ENCODE data around the gene RRP7A.
"Not testable (repeated sequence)": the region's sequence is repeated elsewhere in the genome, so short reads cannot be mapped to it uniquely, and the experiment has no call there.

The RRP7A gene

DNA sequence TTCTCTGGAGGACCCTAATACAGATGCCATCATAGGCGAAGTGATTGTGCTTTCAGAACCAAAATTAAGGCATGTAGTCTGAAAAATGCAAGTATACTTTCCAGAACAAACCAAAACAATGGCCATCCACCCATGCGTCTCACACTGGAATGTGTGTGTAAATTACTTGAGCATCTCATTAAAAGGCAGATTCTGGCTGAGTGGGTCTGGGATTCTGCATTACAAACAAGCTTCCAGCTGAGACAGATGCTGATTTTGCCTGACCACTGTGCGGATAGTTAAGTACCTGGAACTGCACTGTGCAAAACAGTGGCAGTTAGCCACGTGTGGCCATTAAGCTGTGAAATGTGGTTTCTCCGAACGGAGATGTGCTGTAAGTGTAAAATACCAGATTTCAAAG, 26.2 kb downstream of the RRP7A start:
- Mint-ChIP-seq H3K36me3 (no peaks in the 10 kb centered on the region), H3K9me3 (no peaks in the 10 kb centered on the region), H3K4me1 (peaks cover 4% of the 10 kb centered on the region), H3K27ac (no peak overlapping the region), H3K4me3 (no peak overlapping the region)
- DNase-seq (ENCODE audit: low spot score in 2 of 2) (no peak), ATAC-seq (no peak)

GRCh38 chr22:42492323-42492690, 27.3 kb downstream of the RRP7A start:
- DNase-seq (ENCODE audit: low spot score in 2 of 2), result no peak
- Mint-ChIP-seq H3K9me3 (no peaks in the 10 kb centered on the region), H3K4me3 (no peak overlapping the region), H3K4me1 (no peaks in the 10 kb centered on the region), H3K36me3 (no peaks in the 10 kb centered on the region), H3K27ac (no peak overlapping the region)
- no peak for ATAC-seq

DNA sequence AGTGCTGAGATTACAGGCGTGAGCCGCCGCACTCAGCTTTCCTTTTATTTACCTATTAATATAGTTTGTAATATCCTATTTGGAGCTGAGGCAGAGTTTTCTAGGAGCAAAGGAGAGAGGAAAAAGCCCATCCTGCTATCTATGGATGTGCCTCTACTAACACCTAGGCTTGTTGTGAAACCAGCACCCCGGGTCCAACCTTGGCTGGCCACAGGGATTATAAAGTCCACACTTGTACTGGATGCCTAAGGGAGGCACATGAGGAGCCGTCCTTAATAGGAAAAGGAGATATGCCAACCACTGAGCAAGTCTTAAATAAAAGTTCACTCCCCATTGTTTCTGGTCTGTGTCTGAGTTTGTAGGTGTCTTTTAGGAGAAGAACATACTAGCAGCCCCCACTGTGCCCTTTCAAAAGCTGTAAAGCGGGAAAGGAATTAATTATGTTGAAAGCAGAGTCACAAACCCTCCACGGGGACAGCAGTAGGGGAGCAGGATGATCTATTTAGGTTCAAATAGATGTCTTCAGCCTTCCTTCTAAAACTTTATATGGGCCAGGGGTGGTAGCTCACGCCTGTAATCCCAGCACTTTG, 29.3 kb downstream of the RRP7A start:
- no peaks in the 10 kb centered on the region for H3K36me3 Mint-ChIP-seq
- H3K4me1 Mint-ChIP-seq, result no peaks in the 10 kb centered on the region
- H3K4me3 Mint-ChIP-seq, result no peak overlapping the region
- ATAC-seq (no peak), DNase-seq (ENCODE audit: low spot score in 2 of 2) (no peak)
- no peaks in the 10 kb centered on the region for H3K9me3 Mint-ChIP-seq
- no peak overlapping the region for H3K27ac Mint-ChIP-seq

GRCh38 chr22:42489000-42489399, 30.6 kb downstream of the RRP7A start:
- H3K9me3 Mint-ChIP-seq, result no peaks in the 10 kb centered on the region
- H3K27ac Mint-ChIP-seq, result no peak overlapping the region
- no peak for ATAC-seq
- H3K4me1 Mint-ChIP-seq, result no peaks in the 10 kb centered on the region
- H3K4me3 Mint-ChIP-seq, result no peak overlapping the region
- H3K36me3 Mint-ChIP-seq, result no peaks in the 10 kb centered on the region
- no peak for DNase-seq (ENCODE audit: low spot score in 2 of 2)

DNA sequence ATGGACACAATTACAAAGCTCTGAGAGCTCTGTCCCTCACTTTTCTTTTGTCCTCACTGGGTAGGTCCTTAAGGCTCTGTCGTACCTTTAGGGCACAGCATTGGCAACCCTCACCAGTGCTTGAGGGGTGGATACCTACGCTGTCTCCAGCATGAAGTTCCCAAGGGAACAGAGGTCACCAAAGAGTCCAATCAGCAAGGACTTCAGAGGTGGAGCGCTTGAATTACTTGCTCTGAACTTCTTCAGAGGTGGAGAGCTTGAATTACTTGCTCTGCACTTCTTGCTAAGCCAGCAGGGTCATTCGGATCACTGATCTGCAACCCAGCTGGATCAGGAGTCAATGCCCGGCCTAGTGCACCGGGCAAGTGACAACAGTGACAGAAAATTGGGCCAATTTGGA, 35.1 kb downstream of the RRP7A start:
- no peak overlapping the region for H3K27ac Mint-ChIP-seq
- H3K4me3 Mint-ChIP-seq, result no peak overlapping the region
- ATAC-seq (no peak), DNase-seq (ENCODE audit: low spot score in 2 of 2) (no peak)
- H3K36me3 Mint-ChIP-seq, result no peaks in the 10 kb centered on the region
- H3K9me3 Mint-ChIP-seq, result no peaks in the 10 kb centered on the region
- H3K4me1 Mint-ChIP-seq, result no peaks in the 10 kb centered on the region

GRCh38 chr22:42483610-42484223, 35.9 kb downstream of the RRP7A start:
- not testable (repeated sequence) for ATAC-seq

GRCh38 chr22:42475122-42475521, 44.5 kb downstream of the RRP7A start:
- DNase-seq (ENCODE audit: low spot score in 2 of 2), result no peak
- ATAC-seq, result no peak
- Mint-ChIP-seq H3K27ac (no peak overlapping the region), H3K9me3 (no peaks in the 10 kb centered on the region), H3K36me3 (no peaks in the 10 kb centered on the region), H3K4me3 (no peak overlapping the region), H3K4me1 (peaks cover 11% of the 10 kb centered on the region)

More at GRCh38 chr22:42483610-42484223, 35.9 kb downstream of the RRP7A start:
- H3K36me3 Mint-ChIP-seq; H3K9me3 Mint-ChIP-seq; H3K4me1 Mint-ChIP-seq; H3K27ac Mint-ChIP-seq; H3K4me3 Mint-ChIP-seq; DNase-seq (ENCODE audit: low spot score in 2 of 2): not testable (repeated sequence)

DNA sequence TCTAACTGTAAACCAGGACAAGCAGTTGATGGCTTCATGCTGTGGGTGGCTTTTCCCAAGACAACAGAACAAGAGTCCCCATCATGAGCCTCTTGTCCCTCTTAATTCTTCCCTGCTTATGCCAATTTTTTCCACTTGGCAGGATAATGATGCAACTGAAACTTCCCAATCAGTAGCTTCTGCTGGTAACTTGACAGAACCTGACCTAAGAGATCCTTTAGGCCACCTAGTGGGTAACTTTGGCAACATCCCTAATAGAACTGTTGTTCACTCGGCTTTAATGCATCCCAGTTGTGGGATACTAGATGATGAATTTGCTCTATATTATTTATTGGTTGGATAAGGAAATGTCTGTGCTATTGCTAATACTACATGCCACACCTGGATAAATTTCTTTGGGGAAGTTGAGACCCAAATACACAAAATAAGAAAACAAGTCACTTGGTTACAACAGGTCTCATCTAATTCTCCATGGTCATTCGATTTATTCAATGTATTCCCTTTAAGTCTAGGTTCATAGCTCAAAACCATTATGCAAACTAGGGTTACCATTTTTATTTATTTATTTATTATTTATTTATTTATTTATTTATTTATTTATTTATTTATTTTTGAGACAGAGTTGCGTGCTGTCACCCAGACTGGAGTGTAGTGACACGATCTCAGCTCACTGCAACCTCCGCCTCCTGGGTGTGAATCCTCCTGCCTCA, 46.0 kb downstream of the RRP7A start:
- ATAC-seq, result peak; percentile 57
- Mint-ChIP-seq H3K27ac (no peak overlapping the region), H3K4me3 (no peak overlapping the region), H3K36me3 (no peaks in the 10 kb centered on the region), H3K9me3 (no peaks in the 10 kb centered on the region), H3K4me1 (peaks cover 7% of the 10 kb centered on the region)
- DNase-seq (ENCODE audit: low spot score in 2 of 2), result no peak

GRCh38 chr22:42472671-42473070, 46.9 kb downstream of the RRP7A start:
- DNase-seq (ENCODE audit: low spot score in 2 of 2) (no peak), ATAC-seq (peak; percentile 19)
- Mint-ChIP-seq H3K27ac (peak overlapping the region; percentile 20), H3K4me1 (no peaks in the 10 kb centered on the region), H3K4me3 (no peak overlapping the region), H3K9me3 (no peaks in the 10 kb centered on the region), H3K36me3 (no peaks in the 10 kb centered on the region)

DNA sequence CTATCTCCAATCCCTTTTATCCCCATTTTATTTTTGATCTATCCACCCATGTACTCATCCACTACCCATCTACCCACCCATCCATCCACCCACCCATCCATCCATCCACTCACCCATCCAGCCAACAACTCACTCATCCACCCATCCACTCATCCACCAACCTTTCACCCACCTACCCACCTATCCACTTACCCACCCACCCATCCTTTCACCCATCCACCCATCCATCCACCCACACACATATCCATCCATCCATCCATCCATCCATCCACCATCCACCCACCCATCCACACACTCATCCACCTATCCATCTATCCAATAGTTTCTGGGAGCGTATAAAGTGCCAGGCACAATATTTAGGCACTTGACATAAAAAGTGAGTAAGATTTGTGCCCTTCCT, 48.2 kb downstream of the RRP7A start:
- no peak overlapping the region for H3K4me3 Mint-ChIP-seq
- no peaks in the 10 kb centered on the region for H3K4me1 Mint-ChIP-seq
- ATAC-seq (no peak), DNase-seq (ENCODE audit: low spot score in 2 of 2) (no peak)
- H3K36me3 Mint-ChIP-seq, result no peaks in the 10 kb centered on the region
- H3K27ac Mint-ChIP-seq, result no peak overlapping the region
- no peaks in the 10 kb centered on the region for H3K9me3 Mint-ChIP-seq

DNA sequence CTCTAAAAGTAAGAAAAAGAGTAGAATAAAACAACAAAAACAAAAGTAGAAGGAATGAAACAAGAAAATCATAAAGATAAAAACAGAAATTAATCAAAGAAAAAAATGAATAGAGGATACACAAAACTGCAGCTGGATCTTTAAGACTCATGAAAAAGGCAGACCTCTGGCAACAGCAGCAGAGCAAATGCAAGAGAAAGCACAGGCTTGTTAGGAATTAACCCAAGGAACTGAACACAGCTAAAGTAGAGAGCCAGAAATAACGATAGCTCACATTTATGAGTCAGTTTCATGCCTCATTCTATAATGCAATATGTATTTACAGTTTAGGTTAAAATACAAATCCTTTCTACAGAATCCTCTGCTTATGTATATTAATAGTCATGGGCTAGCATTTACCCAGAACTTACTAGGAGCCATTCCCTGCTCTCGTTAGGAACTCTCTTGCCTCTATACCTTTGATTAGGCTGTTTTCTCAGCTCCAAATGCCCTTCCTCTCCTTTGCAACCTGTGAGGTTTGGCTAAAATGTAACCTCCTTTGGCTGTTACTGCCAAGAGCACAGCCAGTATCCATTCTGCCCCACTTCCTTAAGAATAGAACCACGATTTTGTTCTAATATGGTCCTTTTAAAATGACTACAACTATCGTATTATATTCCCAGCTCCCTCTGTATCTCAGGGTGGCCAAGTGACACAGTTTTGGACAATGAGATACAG, 49.1 kb downstream of the RRP7A start:
- ATAC-seq (no peak), DNase-seq (ENCODE audit: low spot score in 2 of 2) (no peak)
- no peak overlapping the region for H3K4me3 Mint-ChIP-seq
- no peaks in the 10 kb centered on the region for H3K4me1 Mint-ChIP-seq
- no peak overlapping the region for H3K27ac Mint-ChIP-seq
- no peaks in the 10 kb centered on the region for H3K36me3 Mint-ChIP-seq
- H3K9me3 Mint-ChIP-seq, result no peaks in the 10 kb centered on the region

DNA sequence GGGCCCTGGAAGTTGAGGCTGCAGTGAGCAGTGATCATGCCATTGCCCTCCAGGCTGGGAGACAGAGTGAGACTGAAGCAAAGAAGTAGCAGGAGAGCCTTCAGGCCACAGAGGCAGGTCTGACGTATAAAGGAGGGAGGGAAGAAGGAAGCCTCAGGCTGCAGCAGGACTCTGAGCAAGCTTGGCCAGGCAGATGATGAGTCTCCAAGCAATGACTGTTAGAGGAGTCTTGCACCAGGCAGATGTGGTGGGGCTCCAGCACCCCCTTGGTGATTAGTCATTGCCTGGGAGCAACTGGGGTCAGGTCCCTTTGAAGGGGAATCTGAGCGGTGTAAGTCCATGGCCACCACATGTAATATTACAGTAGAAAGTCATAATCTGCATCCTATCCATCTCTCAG, 50.8 kb downstream of the RRP7A start:
- ATAC-seq (no peak), DNase-seq (ENCODE audit: low spot score in 2 of 2) (no peak)
- Mint-ChIP-seq H3K4me1 (no peaks in the 10 kb centered on the region), H3K27ac (no peak overlapping the region), H3K9me3 (no peaks in the 10 kb centered on the region), H3K4me3 (no peak overlapping the region), H3K36me3 (no peaks in the 10 kb centered on the region)

- no peak for ATAC-seq
- no peak for DNase-seq (ENCODE audit: low spot score in 2 of 2)
- Mint-ChIP-seq H3K9me3 (no peaks in the 10 kb centered on the region), H3K4me1 (no peaks in the 10 kb centered on the region), H3K27ac (no peak overlapping the region), H3K4me3 (no peak overlapping the region), H3K36me3 (no peaks in the 10 kb centered on the region)
These were observed 57.6 kb downstream of the RRP7A start for GRCh38 chr22:42462016-42462415.

- no peak overlapping the region for H3K27ac Mint-ChIP-seq
- H3K9me3 Mint-ChIP-seq, result no peaks in the 10 kb centered on the region
- H3K4me3 Mint-ChIP-seq, result no peak overlapping the region
- no peak for DNase-seq (ENCODE audit: low spot score in 2 of 2)
- H3K4me1 Mint-ChIP-seq, result no peaks in the 10 kb centered on the region
- ATAC-seq, result no peak
- H3K36me3 Mint-ChIP-seq, result no peaks in the 10 kb centered on the region
These were observed 58.1 kb downstream of the RRP7A start for GRCh38 chr22:42461511-42461910.

Data from stimulated activated effector memory CD8-positive, alpha-beta T cell treated with anti-CD3 and anti-CD28 coated beads, Interleukin-12 subunit alpha, Interleukin-12 subunit beta, amount 100 ng/mL, for 72 hours (primary cell).